ENCODE results near the gene MTCL1.
"Not testable (repeated sequence)": the region's sequence is repeated elsewhere in the genome, so short reads cannot be mapped to it uniquely, and the experiment has no call there.

MTCL1 gene

GRCh38 chr18:8758466-8758865 is 53.1 kb downstream of the MTCL1 start:
- H3K27ac ChIP-seq, result no peak overlapping the region
- no peak for TF ChIP-seq ZFX (IDR thresholded peaks at IDR 0.05)
- no peak for TF ChIP-seq CTCF (conservative IDR thresholded peaks at IDR 0.05)

- no peak overlapping the region for H3K27ac ChIP-seq
- TF ChIP-seq ZFX (IDR thresholded peaks at IDR 0.05), result no peak
- no peak for TF ChIP-seq CTCF (conservative IDR thresholded peaks at IDR 0.05)
Observed at GRCh38 chr18:8760984-8761383, 55.6 kb downstream of the MTCL1 start.

- H3K27ac ChIP-seq, result not testable (repeated sequence)
Observed at GRCh38 chr18:8761535-8761934, 56.2 kb downstream of the MTCL1 start.

GRCh38 chr18:8762968-8763367 is 57.6 kb downstream of the MTCL1 start:
- no peak for TF ChIP-seq ZFX (IDR thresholded peaks at IDR 0.05)

GRCh38 chr18:8763611-8764010 is 58.3 kb downstream of the MTCL1 start:
- no peak for TF ChIP-seq ZFX (IDR thresholded peaks at IDR 0.05)
- no peak for TF ChIP-seq CTCF (conservative IDR thresholded peaks at IDR 0.05)

More at GRCh38 chr18:8762968-8763367, 57.6 kb downstream of the MTCL1 start:
- H3K27ac ChIP-seq, result no peak overlapping the region

GRCh38 chr18:8765783-8766463 is 60.6 kb downstream of the MTCL1 start:
- TF ChIP-seq CTCF (conservative IDR thresholded peaks at IDR 0.05) (no peak), ZFX (IDR thresholded peaks at IDR 0.05) (no peak)
- no peak overlapping the region for H3K27ac ChIP-seq

More at GRCh38 chr18:8763611-8764010, 58.3 kb downstream of the MTCL1 start:
- no peak overlapping the region for H3K27ac ChIP-seq

GRCh38 chr18:8766559-8767293 is 61.4 kb downstream of the MTCL1 start:
- TF ChIP-seq ZFX (IDR thresholded peaks at IDR 0.05) (no peak), CTCF (conservative IDR thresholded peaks at IDR 0.05) (no peak)
- no peak overlapping the region for H3K27ac ChIP-seq

- TF ChIP-seq ZFX (IDR thresholded peaks at IDR 0.05) (no peak), CTCF (conservative IDR thresholded peaks at IDR 0.05) (no peak)
- no peak overlapping the region for H3K27ac ChIP-seq
Observed at GRCh38 chr18:8767340-8767739, 62.0 kb downstream of the MTCL1 start.
